AG04449 (cell line): ENCODE data around the gene RNF149.
A peak's percentile ranks its signal among the peaks of the same experiment; 100 is the strongest.
"Not testable (repeated sequence)": the region's sequence is repeated elsewhere in the genome, so short reads cannot be mapped to it uniquely, and the experiment has no call there.

Source experiments
- CTCF ChIA-PET: fragments of 350-600 bp; formaldehyde crosslinking; extraction: SDS; loops from one replicate; lab custom pipeline; 2021; ENCODE audit warnings: antibody characterized with exemption; lab: Yijun Ruan, JAX
- POLR2A ChIA-PET: fragments of 400-600, 350-600 bp; formaldehyde crosslinking; extraction: SDS; loops from one replicate; lab custom pipeline; 2020; ENCODE audit warnings: antibody characterized with exemption, inconsistent platforms; lab: Yijun Ruan, JAX
- DNase-seq: peaks from one replicate; pipeline ENCODE4 v3.0.0-alpha.2; 2010; ENCODE audit warnings: low read depth, low spot score
- H3K4me3 ChIP-seq: 2 replicates; pipeline ENCODE4 v1.5.1; 2011; ENCODE audit warnings: low read depth, mild to moderate bottlenecking, control low read depth, low read length
- TF ChIP-seq, protein P1 (sequence below): IDR thresholded peaks from one replicate; pipeline ENCODE4 v1.5.1; 2011; ENCODE audit warnings: mild to moderate bottlenecking, moderate library complexity, low read length, control low read depth, inconsistent platforms; ENCODE audit not compliant: insufficient read depth; ENCODE audit errors: missing control alignments

RNF149 gene

DNA sequence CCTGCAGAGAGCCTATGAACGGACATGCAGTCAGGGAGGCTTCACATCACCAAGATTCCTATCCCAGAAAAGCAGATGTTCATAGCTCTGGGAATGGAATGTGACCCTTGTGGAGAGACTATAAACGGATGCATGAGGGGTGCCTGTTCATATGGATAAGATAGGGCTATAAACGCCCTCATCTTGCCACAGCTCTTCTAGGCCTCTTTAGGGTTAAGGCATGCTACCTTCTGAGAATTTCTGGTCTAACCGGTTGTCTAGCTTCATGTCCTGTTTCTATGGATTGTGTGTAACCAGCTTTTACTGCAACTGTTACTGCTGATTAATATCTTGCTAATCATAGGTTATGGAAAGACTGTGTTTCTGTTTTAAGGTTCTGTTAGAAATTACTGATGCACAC, 64.1 kb downstream of the RNF149 start:
- DNase-seq, H3K4me3 ChIP-seq, POLR2A ChIA-PET: not testable (repeated sequence)
- CTCF ChIA-PET, result interaction anchor here (1.0 to 1.5 kb wide), 2 partner anchors 8 to 11 kb away, joined by 3 read pairs; no protein-coding TSS in a partner anchor

DNA sequence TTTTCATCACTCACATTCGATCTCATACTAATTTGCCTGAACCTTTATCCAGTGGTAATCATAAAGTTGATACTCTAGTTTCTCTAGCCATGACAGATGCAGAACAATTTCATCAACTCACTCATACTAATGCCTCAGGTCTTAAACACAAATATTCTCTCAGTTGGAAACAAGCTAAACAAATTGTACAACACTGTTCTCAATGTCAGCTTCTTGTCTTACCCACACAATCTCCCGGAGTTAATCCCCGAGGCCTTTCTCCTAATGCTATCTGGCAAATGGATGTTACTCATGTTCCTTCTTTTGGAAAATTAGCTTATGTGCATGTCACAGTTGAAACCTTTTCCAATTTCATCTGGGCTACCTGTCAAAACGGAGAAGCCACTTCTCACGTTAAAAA, 67.3 kb downstream of the RNF149 start:
- POLR2A ChIA-PET, result no interaction called here
- CTCF ChIA-PET, result interaction anchor here (0.6 to 2.6 kb wide), 5 partner anchors 8 to 148 kb away, joined by 3 to 15 read pairs (median 4); partner anchors contain the start of gene CNOT11
- no peak overlapping the region for H3K4me3 ChIP-seq
- TF ChIP-seq, protein P1, sequence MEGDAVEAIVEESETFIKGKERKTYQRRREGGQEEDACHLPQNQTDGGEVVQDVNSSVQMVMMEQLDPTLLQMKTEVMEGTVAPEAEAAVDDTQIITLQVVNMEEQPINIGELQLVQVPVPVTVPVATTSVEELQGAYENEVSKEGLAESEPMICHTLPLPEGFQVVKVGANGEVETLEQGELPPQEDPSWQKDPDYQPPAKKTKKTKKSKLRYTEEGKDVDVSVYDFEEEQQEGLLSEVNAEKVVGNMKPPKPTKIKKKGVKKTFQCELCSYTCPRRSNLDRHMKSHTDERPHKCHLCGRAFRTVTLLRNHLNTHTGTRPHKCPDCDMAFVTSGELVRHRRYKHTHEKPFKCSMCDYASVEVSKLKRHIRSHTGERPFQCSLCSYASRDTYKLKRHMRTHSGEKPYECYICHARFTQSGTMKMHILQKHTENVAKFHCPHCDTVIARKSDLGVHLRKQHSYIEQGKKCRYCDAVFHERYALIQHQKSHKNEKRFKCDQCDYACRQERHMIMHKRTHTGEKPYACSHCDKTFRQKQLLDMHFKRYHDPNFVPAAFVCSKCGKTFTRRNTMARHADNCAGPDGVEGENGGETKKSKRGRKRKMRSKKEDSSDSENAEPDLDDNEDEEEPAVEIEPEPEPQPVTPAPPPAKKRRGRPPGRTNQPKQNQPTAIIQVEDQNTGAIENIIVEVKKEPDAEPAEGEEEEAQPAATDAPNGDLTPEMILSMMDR, result no peak
- DNase-seq, result no peak

DNA sequence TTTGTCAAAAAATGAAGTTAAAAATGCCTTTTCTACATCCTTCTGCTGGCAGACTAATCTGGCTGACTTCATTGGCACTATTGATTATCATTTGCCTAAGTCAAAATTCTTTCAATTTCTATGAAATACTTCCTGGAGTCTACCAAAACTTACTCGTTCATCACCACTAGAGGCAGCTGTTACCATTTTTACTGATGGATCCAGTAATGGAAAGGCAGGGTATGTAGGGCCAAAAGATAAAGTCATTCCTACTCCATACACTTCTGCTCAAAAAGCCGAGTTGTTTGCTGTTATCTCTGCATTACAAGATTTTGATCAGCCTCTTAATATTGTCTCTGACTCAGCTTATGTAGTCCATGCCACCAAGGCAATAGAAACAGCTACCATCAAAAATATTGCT, 67.8 kb downstream of the RNF149 start:
- CTCF ChIA-PET, result interaction anchor here (1.1 to 2.6 kb wide), 4 partner anchors 8 to 147 kb away, joined by 3 to 15 read pairs (median 4); partner anchors contain the start of gene CNOT11
- POLR2A ChIA-PET, H3K4me3 ChIP-seq, DNase-seq: not testable (repeated sequence)
- TF ChIP-seq, protein P1, result peak; percentile 18

DNA sequence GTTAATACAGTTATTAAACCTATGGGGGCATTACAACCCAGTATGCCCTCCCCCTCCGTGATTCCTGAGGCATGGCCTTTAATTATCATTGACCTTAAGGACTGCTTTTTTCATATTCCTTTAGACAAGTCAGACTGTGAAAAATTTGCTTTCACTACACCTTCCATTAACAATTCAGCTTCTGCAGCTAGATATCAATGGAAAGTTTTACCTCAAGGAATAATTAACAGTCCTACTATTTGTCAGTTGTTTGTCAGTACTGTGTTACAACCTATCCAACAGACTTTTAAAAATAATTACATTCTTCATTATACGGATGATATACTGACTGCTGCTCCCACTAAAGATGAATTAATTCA, 68.8 kb downstream of the RNF149 start:
- CTCF ChIA-PET, result interaction anchor here (0.7 to 2.6 kb wide), 6 partner anchors 9 to 148 kb away, joined by 3 to 15 read pairs (median 4); partner anchors contain the start of gene CNOT11
- H3K4me3 ChIP-seq, DNase-seq, POLR2A ChIA-PET: not testable (repeated sequence)

DNA sequence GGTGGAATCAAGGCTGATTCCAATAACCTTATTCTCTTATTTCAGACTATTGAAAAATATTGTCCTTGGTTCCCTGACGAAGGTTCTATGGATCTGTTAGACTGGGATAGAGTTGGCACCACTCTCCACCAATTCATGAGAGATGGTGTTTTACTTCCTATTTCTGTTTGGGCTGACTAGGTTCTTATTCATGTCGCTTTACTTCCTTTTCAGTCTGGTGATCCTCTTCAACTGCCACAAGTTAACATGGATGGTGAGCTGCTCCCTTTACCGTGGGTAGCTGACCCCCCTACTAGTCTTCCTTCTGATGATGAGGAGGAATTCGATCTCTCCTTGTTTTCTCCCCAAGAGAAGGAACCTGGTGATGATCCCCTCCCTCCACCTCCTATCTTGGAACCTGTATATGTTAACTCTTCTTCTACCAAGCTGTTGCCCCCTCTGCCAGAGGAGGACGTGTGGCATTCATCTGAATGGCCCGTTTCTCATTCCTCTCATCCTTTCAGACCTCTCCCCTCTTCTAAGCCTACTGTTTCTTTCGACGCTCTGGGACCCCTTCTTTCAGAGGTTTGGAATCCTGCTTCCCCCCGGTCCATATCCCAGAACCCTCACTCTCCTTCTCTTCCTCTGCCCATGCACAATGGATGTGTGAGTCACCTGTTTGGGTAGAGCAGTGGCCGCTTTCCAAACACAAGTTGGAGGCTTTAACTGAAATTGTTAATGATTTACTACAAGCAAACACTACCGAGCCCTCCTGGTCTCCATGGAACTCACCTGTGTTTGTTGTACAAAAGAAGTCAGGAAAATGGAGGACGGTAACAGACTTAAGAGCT, 69.4 kb downstream of the RNF149 start:
- ChIA-PET POLR2A (no interaction called here), CTCF (interaction anchor here (0.8 to 2.6 kb wide), 5 partner anchors 9 to 149 kb away, joined by 3 to 15 read pairs (median 4); partner anchors contain the start of gene CNOT11)
- H3K4me3 ChIP-seq, result no peak overlapping the region
- TF ChIP-seq, protein P1, result no peak
- DNase-seq, result no peak

DNA sequence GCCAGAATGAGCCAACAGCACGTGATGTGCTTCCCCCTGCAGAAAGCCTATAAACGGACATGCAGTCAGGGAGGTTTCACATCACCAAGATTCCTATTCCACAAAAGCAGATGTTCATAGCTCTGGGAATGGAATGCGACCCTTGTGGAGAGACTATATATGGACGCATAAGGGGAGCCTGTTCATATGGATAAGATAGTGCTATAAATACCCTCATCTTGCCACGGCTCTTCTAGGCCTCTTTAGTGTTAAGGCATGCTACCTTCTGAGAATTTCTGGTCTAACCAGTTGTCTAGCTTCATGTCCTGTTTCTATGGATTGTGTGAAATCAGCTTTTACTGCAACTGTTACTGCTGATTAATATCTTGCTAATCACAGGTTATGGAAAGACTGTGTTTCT, 70.6 kb downstream of the RNF149 start:
- DNase-seq, H3K4me3 ChIP-seq, CTCF ChIA-PET, POLR2A ChIA-PET: not testable (repeated sequence)

DNA sequence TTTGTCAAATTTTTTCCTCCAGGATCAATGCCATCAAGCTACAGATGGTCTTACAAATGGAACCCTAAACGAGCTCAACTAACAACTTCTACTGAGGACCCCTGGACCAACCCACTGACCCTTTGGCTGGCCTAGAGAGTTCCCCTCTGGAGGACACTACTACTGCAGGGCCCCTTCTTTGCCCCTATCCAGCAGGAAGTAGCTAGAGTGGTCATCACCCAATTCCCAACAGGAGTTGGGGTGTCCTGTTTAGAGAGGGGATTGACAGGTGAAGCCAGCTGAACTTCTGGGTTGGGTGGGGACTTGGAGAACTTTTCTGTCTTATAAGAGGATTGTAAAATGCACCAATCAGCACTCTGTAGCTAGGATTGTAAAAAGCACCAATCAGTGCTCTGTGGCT, 72.5 kb downstream of the RNF149 start:
- POLR2A ChIA-PET, DNase-seq, H3K4me3 ChIP-seq: not testable (repeated sequence)
- CTCF ChIA-PET, result interaction anchor here (0.6 to 1.2 kb wide), 2 partner anchors 30 to 60 kb away, joined by 3 read pairs; no protein-coding TSS in a partner anchor

DNA sequence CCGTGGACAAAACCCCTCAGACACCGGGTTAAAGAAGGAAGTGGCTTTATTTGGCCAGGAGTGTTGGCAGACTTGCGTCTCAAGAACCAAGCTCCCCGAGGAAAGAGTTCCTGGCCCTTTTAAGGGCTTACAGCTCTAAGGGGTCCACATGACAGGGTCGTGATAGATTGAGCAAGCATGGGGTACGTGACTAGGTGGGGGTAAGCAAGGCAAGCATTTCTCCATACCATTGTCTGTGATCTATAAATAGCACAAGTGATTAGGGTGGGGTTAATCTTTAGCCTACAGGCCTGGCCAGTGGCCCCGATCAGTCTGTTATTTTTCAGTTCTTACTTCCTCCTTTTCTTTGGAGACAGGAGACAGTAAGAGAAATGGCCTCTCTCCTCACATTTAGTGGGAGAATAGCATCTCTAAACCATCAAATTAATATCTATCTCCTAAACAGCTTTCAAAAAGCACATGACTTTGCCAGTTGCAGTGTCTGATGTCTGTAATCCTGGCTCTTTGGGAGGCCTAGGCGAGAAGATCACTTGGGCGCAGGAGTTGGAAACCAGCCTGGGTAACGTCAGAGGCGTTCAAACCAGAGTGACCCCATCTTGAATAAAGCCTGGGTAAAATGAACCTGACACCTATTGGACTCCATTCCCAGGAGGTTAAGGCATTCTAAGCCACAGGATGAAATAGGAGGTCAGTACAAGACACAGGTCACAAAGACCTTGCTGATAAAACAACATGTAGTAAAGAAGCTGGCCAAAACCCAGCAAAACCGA, 74.1 kb downstream of the RNF149 start:
- no peak for DNase-seq
- POLR2A ChIA-PET, result no interaction called here
- no peak overlapping the region for H3K4me3 ChIP-seq
- CTCF ChIA-PET, result no interaction called here
- TF ChIP-seq, protein P1, result no peak
